HG02588 (cell line): Measurements from ENCODE around the gene PKLR.
"Not testable (repeated sequence)": the region's sequence is repeated elsewhere in the genome, so short reads cannot be mapped to it uniquely, and the experiment has no call there.

Experiments
- ATAC-seq: cut with Tn5 transposase; IDR thresholded peaks from one replicate; pipeline ENCODE4 v1.9.1; 2021; ENCODE audit warnings: mild to moderate bottlenecking, moderate library complexity; ENCODE audit not compliant: unreplicated experiment

PKLR gene

GRCh38 chr1:155260276-155260675 is 41.0 kb downstream of the PKLR start:
- ATAC-seq, result no peak

- no peak for ATAC-seq
These were observed 45.0 kb downstream of the PKLR start for GRCh38 chr1:155256058-155256852.

- ATAC-seq, result peak; percentile 51
These were observed 45.8 kb downstream of the PKLR start, which contains the start of gene ENTREP3 for GRCh38 chr1:155255243-155256007. ENTREP3 (minus strand) TSS chr1:155255483; CDS start chr1:155254877, 606 bp downstream.

GRCh38 chr1:155254714-155255242 is 46.5 kb downstream of the PKLR start:
- no peak for ATAC-seq

GRCh38 chr1:155254228-155254713 is 47.0 kb downstream of the PKLR start:
- ATAC-seq, result no peak

GRCh38 chr1:155253797-155254196 is 47.4 kb downstream of the PKLR start:
- no peak for ATAC-seq

GRCh38 chr1:155253208-155253607 is 48.0 kb downstream of the PKLR start:
- no peak for ATAC-seq

GRCh38 chr1:155251566-155251965 is 49.7 kb downstream of the PKLR start:
- no peak for ATAC-seq

GRCh38 chr1:155250633-155251449 is 50.4 kb downstream of the PKLR start:
- ATAC-seq, result peak; percentile 83

GRCh38 chr1:155250246-155250632 is 51.0 kb downstream of the PKLR start:
- ATAC-seq, result no peak

GRCh38 chr1:155247667-155248553 is 53.3 kb downstream of the PKLR start:
- no peak for ATAC-seq

GRCh38 chr1:155246796-155247195 is 54.4 kb downstream of the PKLR start:
- ATAC-seq, result not testable (repeated sequence)

GRCh38 chr1:155245163-155245524 is 56.1 kb downstream of the PKLR start:
- ATAC-seq, result no peak

- peak; percentile 83 for ATAC-seq
These were observed 56.7 kb downstream of the PKLR start for GRCh38 chr1:155244368-155245162.

- ATAC-seq, result no peak
These were observed 58.4 kb downstream of the PKLR start for GRCh38 chr1:155242805-155243358.

- ATAC-seq, result no peak
These were observed 59.4 kb downstream of the PKLR start for GRCh38 chr1:155241841-155242264.

GRCh38 chr1:155241069-155241679 is 60.1 kb downstream of the PKLR start:
- peak; percentile 27 for ATAC-seq
